Liver (tissue), 9 donors: ENCODE data around the gene KRT8. TPM values are rescaled to one million over a fixed set of nuclear protein-coding genes. Genes with fewer than 3 reads are reported as not detected.

Source experiments
- DNase-seq: peaks from one replicate; pipeline ENCODE4 v3.0.0-alpha.2; 2017; ENCODE audit warnings: low spot score
- H3K27ac ChIP-seq, 2 donors: one replicate each; pipeline ENCODE4 v1.7.0; 2013; ENCODE audit warnings: inconsistent platforms in 2 of 2, low read length in 2 of 2, control low read depth in 1 of 2, low read depth in 1 of 2, mild to moderate bottlenecking in 1 of 2
- H3K27me3 ChIP-seq, 4 donors: one replicate each; pipeline versions ENCODE4 v1.6.1 to v1.7.0; 2013; ENCODE audit warnings: low read length in 3 of 4, inconsistent platforms in 1 of 4, mild to moderate bottlenecking in 1 of 4, moderate library complexity in 1 of 4; ENCODE audit not compliant: control insufficient read depth in 4 of 4, insufficient read depth in 4 of 4
- H3K36me3 ChIP-seq, 4 donors: one replicate each; pipeline versions ENCODE4 v1.6.1 to v1.7.0; 2013; ENCODE audit warnings: low read length in 3 of 4, mild to moderate bottlenecking in 3 of 4, low read depth in 1 of 4, moderate library complexity in 1 of 4; ENCODE audit not compliant: control insufficient read depth in 4 of 4, insufficient read depth in 3 of 4
- H3K4me1 ChIP-seq, 4 donors: one replicate each; pipeline versions ENCODE4 v1.6.1 to v1.7.0; 2013; ENCODE audit warnings: low read length in 3 of 4, mild to moderate bottlenecking in 3 of 4, moderate library complexity in 1 of 4; ENCODE audit not compliant: control insufficient read depth in 4 of 4, insufficient read depth in 4 of 4
- H3K4me3 ChIP-seq, 3 donors: one replicate each; pipeline versions ENCODE4 v1.6.1 to v1.7.0; 2013; ENCODE audit warnings: low read length in 3 of 3, control low read depth in 1 of 3, low read depth in 1 of 3, mild to moderate bottlenecking in 1 of 3
- H3K9ac ChIP-seq, 2 donors: one replicate each; pipeline ENCODE4 v1.7.0; 2013; ENCODE audit warnings: low read length in 2 of 2, mild to moderate bottlenecking in 2 of 2, moderate library complexity in 2 of 2, control low read depth in 1 of 2, low read depth in 1 of 2
- H3K9me3 ChIP-seq, 4 donors: one replicate each; pipeline versions ENCODE4 v1.6.1 to v1.7.0; 2013; ENCODE audit warnings: low read length in 3 of 4; ENCODE audit not compliant: control insufficient read depth in 4 of 4
- ATF3 ChIP-seq: IDR thresholded peaks from 2 replicates; pipeline ENCODE4 v1.6.1; 2016; ENCODE audit warnings: antibody characterized with exemption
- CTCF ChIP-seq: fragments of 150-350 bp; IDR thresholded peaks from 2 replicates; pipeline ENCODE4 v1.5.1; 2017; ENCODE audit warnings: improper control_type of control experiment, low read depth, low read length; ENCODE audit not compliant: missing input control
- EGR1 ChIP-seq, 2 donors: IDR thresholded peaks; 2 replicates each; pipeline ENCODE4 v1.6.1; 2016 to 2018; ENCODE audit warnings: antibody characterized with exemption in 2 of 2, low read depth in 2 of 2
- FOXA1 ChIP-seq: IDR thresholded peaks from 2 replicates; pipeline ENCODE4 v1.6.1; 2016; ENCODE audit warnings: antibody characterized with exemption
- FOXA2 ChIP-seq: IDR thresholded peaks from 2 replicates; pipeline ENCODE4 v1.6.1; 2016; ENCODE audit warnings: antibody characterized with exemption
- GABPA ChIP-seq, 2 donors: IDR thresholded peaks in 1 of 2; conservative IDR thresholded peaks in 1 of 2; 2 replicates each; pipeline ENCODE4 v1.6.1; 2016; ENCODE audit warnings: antibody characterized with exemption in 2 of 2, mild to moderate bottlenecking in 1 of 2, moderate library complexity in 1 of 2
- HNF4A ChIP-seq, 2 donors: conservative IDR thresholded peaks; 2 replicates each; pipeline ENCODE4 v1.6.1; 2016; ENCODE audit warnings: antibody characterized with exemption in 2 of 2, mild to moderate bottlenecking in 2 of 2
- HNF4G ChIP-seq: IDR thresholded peaks from 2 replicates; pipeline ENCODE4 v1.6.1; 2016; ENCODE audit warnings: antibody characterized with exemption
- JUND ChIP-seq, 2 donors: IDR thresholded peaks; 2 replicates each; pipeline ENCODE4 v1.6.1; 2016; ENCODE audit warnings: antibody characterized with exemption in 2 of 2
- NR2F2 ChIP-seq: IDR thresholded peaks from 2 replicates; pipeline ENCODE4 v1.6.1; 2016; ENCODE audit warnings: antibody characterized with exemption
- RAD21 ChIP-seq, 2 donors: IDR thresholded peaks; 2 replicates each; pipeline ENCODE4 v1.6.1; 2016; ENCODE audit warnings: antibody characterized with exemption in 2 of 2, mild to moderate bottlenecking in 2 of 2
- RXRA ChIP-seq, 2 donors: IDR thresholded peaks; 2 replicates each; pipeline ENCODE4 v1.6.1; 2017 to 2018; ENCODE audit warnings: antibody characterized with exemption in 2 of 2, mild to moderate bottlenecking in 1 of 2
- SP1 ChIP-seq: IDR thresholded peaks from 2 replicates; pipeline ENCODE4 v1.6.1; 2018; ENCODE audit warnings: antibody characterized with exemption, mild to moderate bottlenecking
- TAF1 ChIP-seq: conservative IDR thresholded peaks from 2 replicates; pipeline ENCODE4 v1.6.1; 2016; ENCODE audit warnings: antibody characterized with exemption, mild to moderate bottlenecking
- YY1 ChIP-seq: IDR thresholded peaks from 2 replicates; pipeline ENCODE4 v1.6.1; 2016; ENCODE audit warnings: antibody characterized with exemption, mild to moderate bottlenecking
- ZBTB33 ChIP-seq: IDR thresholded peaks from 2 replicates; pipeline ENCODE4 v1.6.1; 2016; ENCODE audit warnings: antibody characterized with exemption
- WGBS: extraction: QIAGEN DNeasy Blood & Tissue Kit; methylation state at CpG from one replicate; pipeline ENCODE4 v1.1.7; 2013; 5-methylcytosine and 5-hydroxymethylcytosine counted together
- polyA plus RNA-seq, 2 donors: library from polyadenylated mRNA; stranded (reverse) in 1 of 2; unstranded in 1 of 2; fragments of 200-250 nt in 1 of 2; fragments of >200 nt in 1 of 2; fragmentation: Nextera tagmentation in 1 of 2; extraction: Ambion mirVana in 1 of 2; gene quantifications; one replicate each; pipeline versions ENCODE4 v1.2.1 to v1.2.3, GENCODE V29; 2013 to 2015
- total RNA-seq, 2 donors: library from RNA; depleted of rRNA; stranded (reverse); fragments of >200 nt; gene quantifications; one replicate each; pipeline ENCODE4 v1.2.3, GENCODE V29; 2014
- TF ChIP-seq, protein P1 (sequence below): IDR thresholded peaks from 2 replicates; pipeline ENCODE4 v1.6.1; 2016; ENCODE audit warnings: antibody characterized with exemption, mild to moderate bottlenecking
- TF ChIP-seq, protein P2 (sequence below): IDR thresholded peaks from 2 replicates; pipeline ENCODE4 v1.6.1; 2016; ENCODE audit warnings: antibody characterized with exemption
- donor health status: healthy.
- donor health status: healthy.
- donor health status: healthy.
- donor health status: healthy.
- donor health status: healthy.

KRT8 gene
- total and polyA plus RNA-seq, 4 donors = 128 to 383 (median 198) TPM

DNA sequence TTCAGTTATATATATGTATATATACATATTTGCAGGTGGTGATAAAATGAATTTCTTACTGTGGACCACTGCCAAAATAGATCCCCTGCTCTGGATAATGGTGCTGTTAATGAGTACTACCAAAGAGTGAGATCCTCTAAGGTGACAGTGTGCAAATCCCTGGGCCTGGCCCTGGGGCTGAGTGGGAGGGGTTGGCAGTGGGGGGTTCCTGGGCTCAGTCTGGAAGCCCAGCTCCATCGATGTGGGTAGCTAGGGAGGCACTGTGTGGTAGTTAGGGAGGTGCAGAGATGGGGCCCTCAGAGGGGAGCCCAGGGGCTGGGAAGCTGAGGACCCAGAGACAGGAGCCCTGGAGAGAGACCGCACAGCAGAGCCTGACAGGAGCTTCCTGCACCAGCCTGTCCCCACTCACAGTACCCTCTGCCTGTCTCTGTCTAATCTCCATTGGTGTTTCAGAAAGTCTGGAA is 9.1 kb downstream of the KRT8 start:
- no peak for DNase-seq
- peaks cover 0 to 6% (median 2%) of the 10 kb centered on the region in 4 donors for H3K4me1 ChIP-seq
- WGBS = 49% methylated on average over 2 of the region's 2 CpGs

More for the DNA sequence above, 9.1 kb downstream of the KRT8 start:
- Histone ChIP-seq H3K9ac (no peak overlapping the region), H3K27me3 (no peaks in the 10 kb centered on the region), H3K36me3 (peaks cover 11 to 27% (median 21%) of the 10 kb centered on the region in 4 donors), H3K4me3 (no peak overlapping the region), H3K9me3 (no peaks in the 10 kb centered on the region), H3K27ac (no peak overlapping the region)
- no peak for TF ChIP-seq JUND (IDR thresholded peaks at IDR 0.05)
- TF ChIP-seq RXRA (IDR thresholded peaks at IDR 0.05) = no peak
- TF ChIP-seq FOXA1 = no peak
- TF ChIP-seq, protein P1, sequence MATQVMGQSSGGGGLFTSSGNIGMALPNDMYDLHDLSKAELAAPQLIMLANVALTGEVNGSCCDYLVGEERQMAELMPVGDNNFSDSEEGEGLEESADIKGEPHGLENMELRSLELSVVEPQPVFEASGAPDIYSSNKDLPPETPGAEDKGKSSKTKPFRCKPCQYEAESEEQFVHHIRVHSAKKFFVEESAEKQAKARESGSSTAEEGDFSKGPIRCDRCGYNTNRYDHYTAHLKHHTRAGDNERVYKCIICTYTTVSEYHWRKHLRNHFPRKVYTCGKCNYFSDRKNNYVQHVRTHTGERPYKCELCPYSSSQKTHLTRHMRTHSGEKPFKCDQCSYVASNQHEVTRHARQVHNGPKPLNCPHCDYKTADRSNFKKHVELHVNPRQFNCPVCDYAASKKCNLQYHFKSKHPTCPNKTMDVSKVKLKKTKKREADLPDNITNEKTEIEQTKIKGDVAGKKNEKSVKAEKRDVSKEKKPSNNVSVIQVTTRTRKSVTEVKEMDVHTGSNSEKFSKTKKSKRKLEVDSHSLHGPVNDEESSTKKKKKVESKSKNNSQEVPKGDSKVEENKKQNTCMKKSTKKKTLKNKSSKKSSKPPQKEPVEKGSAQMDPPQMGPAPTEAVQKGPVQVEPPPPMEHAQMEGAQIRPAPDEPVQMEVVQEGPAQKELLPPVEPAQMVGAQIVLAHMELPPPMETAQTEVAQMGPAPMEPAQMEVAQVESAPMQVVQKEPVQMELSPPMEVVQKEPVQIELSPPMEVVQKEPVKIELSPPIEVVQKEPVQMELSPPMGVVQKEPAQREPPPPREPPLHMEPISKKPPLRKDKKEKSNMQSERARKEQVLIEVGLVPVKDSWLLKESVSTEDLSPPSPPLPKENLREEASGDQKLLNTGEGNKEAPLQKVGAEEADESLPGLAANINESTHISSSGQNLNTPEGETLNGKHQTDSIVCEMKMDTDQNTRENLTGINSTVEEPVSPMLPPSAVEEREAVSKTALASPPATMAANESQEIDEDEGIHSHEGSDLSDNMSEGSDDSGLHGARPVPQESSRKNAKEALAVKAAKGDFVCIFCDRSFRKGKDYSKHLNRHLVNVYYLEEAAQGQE = no peak
- TF ChIP-seq CTCF = no peak
- TF ChIP-seq RAD21 (IDR thresholded peaks at IDR 0.05) = no peak
- TF ChIP-seq HNF4A (conservative IDR thresholded peaks at IDR 0.05) = no peak
- no peak for TF ChIP-seq GABPA (IDR thresholded peaks at IDR 0.05 in 1 of 2, conservative IDR thresholded peaks at IDR 0.05 in 1 of 2)
- TF ChIP-seq FOXA2 = no peak
- TF ChIP-seq NR2F2 = no peak
- TF ChIP-seq TAF1 = no peak
- TF ChIP-seq ATF3 = no peak
- TF ChIP-seq, protein P2, sequence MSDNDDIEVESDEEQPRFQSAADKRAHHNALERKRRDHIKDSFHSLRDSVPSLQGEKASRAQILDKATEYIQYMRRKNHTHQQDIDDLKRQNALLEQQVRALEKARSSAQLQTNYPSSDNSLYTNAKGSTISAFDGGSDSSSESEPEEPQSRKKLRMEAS = no peak
- TF ChIP-seq ZBTB33 = no peak
- TF ChIP-seq EGR1 (IDR thresholded peaks at IDR 0.05; ENCODE audit: low read depth in 2 of 2) = no peak
- no peak for TF ChIP-seq SP1
- no peak for TF ChIP-seq YY1
- no peak for TF ChIP-seq HNF4G
